ENCODE measurements around the gene GRK1.

GRK1 gene

GRCh38 chr13:113633485-113633873 is 33.5 kb upstream of the GRK1 start:
- Histone ChIP-seq H3K4me1 (ENCODE audit: control insufficient read depth, insufficient read depth, low read length, poor library complexity, severe bottlenecking) (no peaks in the 10 kb centered on the region), H3K36me3 (ENCODE audit: control insufficient read depth, insufficient read depth, low read length) (peaks cover 90% of the 10 kb centered on the region), H3K4me3 (ENCODE audit: extremely low read depth, insufficient read depth, low read length, poor library complexity, severe bottlenecking) (no peak overlapping the region), H3K9me3 (ENCODE audit: control insufficient read depth, low read length) (no peaks in the 10 kb centered on the region), H3K27ac (ENCODE audit: low read depth, low read length, severe bottlenecking) (no peak overlapping the region)
- WGBS, 2 experiments (ENCODE audit: insufficient coverage in 2 of 2): 93 to 96% methylated on average over 16 to 18 of the region's 18 CpGs

- no peaks in the 10 kb centered on the region for H3K4me1 ChIP-seq (ENCODE audit: control insufficient read depth, insufficient read depth, low read length, poor library complexity, severe bottlenecking)
- H3K4me3 ChIP-seq (ENCODE audit: extremely low read depth, insufficient read depth, low read length, poor library complexity, severe bottlenecking): no peak overlapping the region
- H3K9me3 ChIP-seq (ENCODE audit: control insufficient read depth, low read length): no peaks in the 10 kb centered on the region
- peaks cover 91% of the 10 kb centered on the region for H3K36me3 ChIP-seq (ENCODE audit: control insufficient read depth, insufficient read depth, low read length)
- WGBS, 2 experiments (ENCODE audit: insufficient coverage in 2 of 2): 95 to 96% methylated on average over 14 to 15 of the region's 16 CpGs
- H3K27ac ChIP-seq (ENCODE audit: low read depth, low read length, severe bottlenecking): no peak overlapping the region
Measured at GRCh38 chr13:113634279-113635047, 32.6 kb upstream of the GRK1 start.

GRCh38 chr13:113635048-113635420 is 32.0 kb upstream of the GRK1 start:
- Histone ChIP-seq H3K4me3 (ENCODE audit: extremely low read depth, insufficient read depth, low read length, poor library complexity, severe bottlenecking) (no peak overlapping the region), H3K9me3 (ENCODE audit: control insufficient read depth, low read length) (no peaks in the 10 kb centered on the region), H3K4me1 (ENCODE audit: control insufficient read depth, insufficient read depth, low read length, poor library complexity, severe bottlenecking) (no peaks in the 10 kb centered on the region), H3K36me3 (ENCODE audit: control insufficient read depth, insufficient read depth, low read length) (peaks cover 91% of the 10 kb centered on the region), H3K27ac (ENCODE audit: low read depth, low read length, severe bottlenecking) (no peak overlapping the region)
- 95 to 98% methylated on average over 5 of the region's 7 CpGs for WGBS, 2 experiments (ENCODE audit: insufficient coverage in 2 of 2)

GRCh38 chr13:113635709-113636108 is 31.3 kb upstream of the GRK1 start:
- WGBS, 2 experiments (ENCODE audit: insufficient coverage in 2 of 2): 96% methylated on average over 18 to 20 of the region's 25 CpGs
- Histone ChIP-seq H3K36me3 (ENCODE audit: control insufficient read depth, insufficient read depth, low read length) (peaks cover 94% of the 10 kb centered on the region), H3K4me1 (ENCODE audit: control insufficient read depth, insufficient read depth, low read length, poor library complexity, severe bottlenecking) (no peaks in the 10 kb centered on the region)

GRCh38 chr13:113636266-113636963 is 30.6 kb upstream of the GRK1 start:
- 96 to 97% methylated on average over 17 to 20 of the region's 24 CpGs for WGBS, 2 experiments (ENCODE audit: insufficient coverage in 2 of 2)
- Histone ChIP-seq H3K4me3 (ENCODE audit: extremely low read depth, insufficient read depth, low read length, poor library complexity, severe bottlenecking) (no peak overlapping the region), H3K36me3 (ENCODE audit: control insufficient read depth, insufficient read depth, low read length) (peaks cover 91% of the 10 kb centered on the region), H3K9me3 (ENCODE audit: control insufficient read depth, low read length) (no peaks in the 10 kb centered on the region), H3K4me1 (ENCODE audit: control insufficient read depth, insufficient read depth, low read length, poor library complexity, severe bottlenecking) (no peaks in the 10 kb centered on the region), H3K27ac (ENCODE audit: low read depth, low read length, severe bottlenecking) (no peak overlapping the region)

More at GRCh38 chr13:113635709-113636108, 31.3 kb upstream of the GRK1 start:
- Histone ChIP-seq H3K4me3 (ENCODE audit: extremely low read depth, insufficient read depth, low read length, poor library complexity, severe bottlenecking) (no peak overlapping the region), H3K27ac (ENCODE audit: low read depth, low read length, severe bottlenecking) (no peak overlapping the region), H3K9me3 (ENCODE audit: control insufficient read depth, low read length) (no peaks in the 10 kb centered on the region)

GRCh38 chr13:113637262-113638160 is 29.5 kb upstream of the GRK1 start:
- 97 to 100% methylated on average over 18 to 30 of the region's 30 CpGs for WGBS, 2 experiments (ENCODE audit: insufficient coverage in 2 of 2)
- Histone ChIP-seq H3K27ac (ENCODE audit: low read depth, low read length, severe bottlenecking) (no peak overlapping the region), H3K9me3 (ENCODE audit: control insufficient read depth, low read length) (no peaks in the 10 kb centered on the region), H3K4me1 (ENCODE audit: control insufficient read depth, insufficient read depth, low read length, poor library complexity, severe bottlenecking) (no peaks in the 10 kb centered on the region), H3K4me3 (ENCODE audit: extremely low read depth, insufficient read depth, low read length, poor library complexity, severe bottlenecking) (no peak overlapping the region), H3K36me3 (ENCODE audit: control insufficient read depth, insufficient read depth, low read length) (peaks cover 91% of the 10 kb centered on the region)

GRCh38 chr13:113638173-113638746 is 28.8 kb upstream of the GRK1 start:
- H3K4me3 ChIP-seq (ENCODE audit: extremely low read depth, insufficient read depth, low read length, poor library complexity, severe bottlenecking): no peak overlapping the region
- no peaks in the 10 kb centered on the region for H3K9me3 ChIP-seq (ENCODE audit: control insufficient read depth, low read length)
- no peak overlapping the region for H3K27ac ChIP-seq (ENCODE audit: low read depth, low read length, severe bottlenecking)
- H3K4me1 ChIP-seq (ENCODE audit: control insufficient read depth, insufficient read depth, low read length, poor library complexity, severe bottlenecking): no peaks in the 10 kb centered on the region
- 96 to 97% methylated on average over 32 to 34 of the region's 37 CpGs for WGBS, 2 experiments (ENCODE audit: insufficient coverage in 2 of 2)
- H3K36me3 ChIP-seq (ENCODE audit: control insufficient read depth, insufficient read depth, low read length): peaks cover 94% of the 10 kb centered on the region

GRCh38 chr13:113638806-113639205 is 28.2 kb upstream of the GRK1 start:
- peaks cover 88% of the 10 kb centered on the region for H3K36me3 ChIP-seq (ENCODE audit: control insufficient read depth, insufficient read depth, low read length)
- H3K4me1 ChIP-seq (ENCODE audit: control insufficient read depth, insufficient read depth, low read length, poor library complexity, severe bottlenecking): no peaks in the 10 kb centered on the region
- WGBS, 2 experiments (ENCODE audit: insufficient coverage in 2 of 2): 99 to 100% methylated on average over 3 to 8 of the region's 8 CpGs
- H3K9me3 ChIP-seq (ENCODE audit: control insufficient read depth, low read length): no peaks in the 10 kb centered on the region
- H3K4me3 ChIP-seq (ENCODE audit: extremely low read depth, insufficient read depth, low read length, poor library complexity, severe bottlenecking): no peak overlapping the region
- H3K27ac ChIP-seq (ENCODE audit: low read depth, low read length, severe bottlenecking): no peak overlapping the region

GRCh38 chr13:113639616-113640262 is 27.3 kb upstream of the GRK1 start:
- 93 to 97% methylated on average over 20 to 23 of the region's 27 CpGs for WGBS, 2 experiments (ENCODE audit: insufficient coverage in 2 of 2)
- Histone ChIP-seq H3K4me1 (ENCODE audit: control insufficient read depth, insufficient read depth, low read length, poor library complexity, severe bottlenecking) (no peaks in the 10 kb centered on the region), H3K9me3 (ENCODE audit: control insufficient read depth, low read length) (no peaks in the 10 kb centered on the region), H3K36me3 (ENCODE audit: control insufficient read depth, insufficient read depth, low read length) (peaks cover 79% of the 10 kb centered on the region), H3K27ac (ENCODE audit: low read depth, low read length, severe bottlenecking) (no peak overlapping the region), H3K4me3 (ENCODE audit: extremely low read depth, insufficient read depth, low read length, poor library complexity, severe bottlenecking) (no peak overlapping the region)

GRCh38 chr13:113641426-113641825 is 25.6 kb upstream of the GRK1 start:
- Histone ChIP-seq H3K27ac (ENCODE audit: low read depth, low read length, severe bottlenecking) (no peak overlapping the region), H3K4me1 (ENCODE audit: control insufficient read depth, insufficient read depth, low read length, poor library complexity, severe bottlenecking) (no peaks in the 10 kb centered on the region), H3K36me3 (ENCODE audit: control insufficient read depth, insufficient read depth, low read length) (peaks cover 62% of the 10 kb centered on the region), H3K9me3 (ENCODE audit: control insufficient read depth, low read length) (no peaks in the 10 kb centered on the region), H3K4me3 (ENCODE audit: extremely low read depth, insufficient read depth, low read length, poor library complexity, severe bottlenecking) (no peak overlapping the region)
- whole genome bisulfite sequencing, 2 experiments (ENCODE audit: insufficient coverage in 2 of 2): 92 to 100% methylated on average over 1 to 4 of the region's 7 CpGs
